ENCODE measurements around the gene CLEC2A.
"Not testable (repeated sequence)": the region's sequence is repeated elsewhere in the genome, so short reads cannot be mapped to it uniquely, and the experiment has no call there.

Gene CLEC2A

DNA sequence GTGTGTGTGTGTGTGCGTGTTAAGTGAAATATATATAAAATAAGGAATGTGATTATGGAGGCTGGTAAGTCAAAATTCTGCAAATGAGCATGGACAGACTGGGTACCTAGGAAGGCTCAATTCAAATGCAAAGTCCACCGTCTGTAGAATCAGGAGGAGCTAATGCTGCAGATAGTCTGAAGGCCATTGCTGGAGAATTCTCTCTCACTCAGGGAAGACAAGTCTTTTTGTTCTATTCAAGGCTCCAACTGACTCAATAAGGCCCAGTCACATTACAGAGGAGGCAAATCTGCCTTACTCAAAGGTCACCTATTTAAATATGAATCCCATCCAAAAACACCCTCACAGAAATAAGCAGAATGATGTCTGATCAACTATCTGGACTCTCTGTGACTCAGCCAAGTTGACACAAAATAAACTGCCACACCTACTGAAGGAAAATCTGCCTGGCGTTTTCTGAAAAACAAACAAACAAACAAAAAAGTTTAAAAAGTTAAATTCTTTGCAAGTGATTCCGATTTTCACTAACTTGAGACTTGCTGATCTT, 51.6 kb downstream of the CLEC2A start:
- no peaks in the 10 kb centered on the region for H4K20me1 ChIP-seq (ENCODE audit: low read depth, low read length)
- H3K27ac ChIP-seq (ENCODE audit: low read depth, low read length): no peak overlapping the region
- no peak for TF ChIP-seq EZH2phosphoT487 (conservative IDR thresholded peaks at IDR 0.05; ENCODE audit: low read length)
- TF ChIP-seq, protein P1, sequence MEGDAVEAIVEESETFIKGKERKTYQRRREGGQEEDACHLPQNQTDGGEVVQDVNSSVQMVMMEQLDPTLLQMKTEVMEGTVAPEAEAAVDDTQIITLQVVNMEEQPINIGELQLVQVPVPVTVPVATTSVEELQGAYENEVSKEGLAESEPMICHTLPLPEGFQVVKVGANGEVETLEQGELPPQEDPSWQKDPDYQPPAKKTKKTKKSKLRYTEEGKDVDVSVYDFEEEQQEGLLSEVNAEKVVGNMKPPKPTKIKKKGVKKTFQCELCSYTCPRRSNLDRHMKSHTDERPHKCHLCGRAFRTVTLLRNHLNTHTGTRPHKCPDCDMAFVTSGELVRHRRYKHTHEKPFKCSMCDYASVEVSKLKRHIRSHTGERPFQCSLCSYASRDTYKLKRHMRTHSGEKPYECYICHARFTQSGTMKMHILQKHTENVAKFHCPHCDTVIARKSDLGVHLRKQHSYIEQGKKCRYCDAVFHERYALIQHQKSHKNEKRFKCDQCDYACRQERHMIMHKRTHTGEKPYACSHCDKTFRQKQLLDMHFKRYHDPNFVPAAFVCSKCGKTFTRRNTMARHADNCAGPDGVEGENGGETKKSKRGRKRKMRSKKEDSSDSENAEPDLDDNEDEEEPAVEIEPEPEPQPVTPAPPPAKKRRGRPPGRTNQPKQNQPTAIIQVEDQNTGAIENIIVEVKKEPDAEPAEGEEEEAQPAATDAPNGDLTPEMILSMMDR (IDR thresholded peaks at IDR 0.05; ENCODE audit: insufficient read depth, low read length, poor library complexity, severe bottlenecking): no peak
- no peaks in the 10 kb centered on the region for H3K9me3 ChIP-seq (ENCODE audit: insufficient read depth, low read length)
- H2AFZ ChIP-seq (ENCODE audit: low read depth, low read length, severe bottlenecking): no peak overlapping the region
- no peak overlapping the region for H3K9ac ChIP-seq (ENCODE audit: low read length)
- no peaks in the 10 kb centered on the region for H3K36me3 ChIP-seq (ENCODE audit: low read length)
- no peaks in the 10 kb centered on the region for H3K79me2 ChIP-seq (ENCODE audit: insufficient read depth, low read length)
- no peaks in the 10 kb centered on the region for H3K9me2 ChIP-seq (replicated peaks; ENCODE audit: insufficient read depth, low read length)
- H3K4me3 ChIP-seq (ENCODE audit: insufficient read depth, low read length, poor library complexity, severe bottlenecking): no peak overlapping the region
- no peak overlapping the region for H3K4me2 ChIP-seq (ENCODE audit: low read depth, low read length, poor library complexity, severe bottlenecking)
- no peaks in the 10 kb centered on the region for H3K27me3 ChIP-seq (ENCODE audit: low read length)
- H3F3A ChIP-seq (ENCODE audit: insufficient read depth): no peaks in the 10 kb centered on the region

DNA sequence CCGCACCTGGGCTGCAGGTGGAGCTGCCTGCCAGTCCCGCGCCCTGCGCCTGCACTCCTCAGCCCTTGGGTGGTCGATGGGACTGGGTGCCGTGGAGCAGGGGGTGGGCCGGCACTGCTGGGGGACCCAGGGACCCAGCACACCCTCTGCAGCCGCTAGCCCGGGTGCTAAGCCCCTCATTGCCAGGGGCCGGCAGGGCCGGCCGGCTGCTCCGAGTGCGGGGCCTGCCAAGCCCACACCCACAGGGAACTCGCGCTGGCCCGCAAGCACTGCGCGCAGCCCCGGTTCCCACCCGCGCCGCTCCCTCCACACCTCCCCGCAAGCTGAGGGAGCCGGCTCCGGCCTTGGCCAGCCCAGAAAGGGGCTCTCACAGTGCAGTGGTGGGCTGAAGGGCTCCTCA, 56.0 kb downstream of the CLEC2A start:
- H3K27me3 ChIP-seq (ENCODE audit: low read length); H3K9me2 ChIP-seq (replicated peaks; ENCODE audit: insufficient read depth, low read length); H3K4me3 ChIP-seq (ENCODE audit: insufficient read depth, low read length, poor library complexity, severe bottlenecking); H3K9ac ChIP-seq (ENCODE audit: low read length); H3K9me3 ChIP-seq (ENCODE audit: insufficient read depth, low read length); H3K36me3 ChIP-seq (ENCODE audit: low read length); H3K79me2 ChIP-seq (ENCODE audit: insufficient read depth, low read length); H3K4me2 ChIP-seq (ENCODE audit: low read depth, low read length, poor library complexity, severe bottlenecking); H2AFZ ChIP-seq (ENCODE audit: low read depth, low read length, severe bottlenecking); H3F3A ChIP-seq (ENCODE audit: insufficient read depth); H3K27ac ChIP-seq (ENCODE audit: low read depth, low read length); H4K20me1 ChIP-seq (ENCODE audit: low read depth, low read length): not testable (repeated sequence)

DNA sequence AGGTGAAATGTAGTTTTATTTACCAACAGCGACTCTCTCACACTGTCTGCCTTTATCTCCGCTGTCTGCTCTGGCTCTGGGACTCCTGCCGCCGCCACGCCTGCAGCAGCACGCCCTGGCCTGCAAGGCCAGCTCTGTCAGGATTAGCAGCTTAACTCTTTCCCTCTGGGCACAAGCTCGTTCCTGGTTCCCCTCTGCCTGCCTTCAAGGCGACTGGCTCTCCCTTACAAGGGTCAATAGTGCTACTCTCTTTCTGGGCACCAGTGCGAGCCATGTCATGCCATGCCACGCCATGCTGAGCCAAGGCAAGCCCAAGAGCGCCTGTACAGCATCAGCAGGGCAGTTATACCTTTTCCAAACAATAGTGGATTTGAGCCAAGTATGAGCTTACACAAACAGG, 59.4 kb downstream of the CLEC2A start:
- H3K4me2 ChIP-seq (ENCODE audit: low read depth, low read length, poor library complexity, severe bottlenecking): no peak overlapping the region
- no peak overlapping the region for H2AFZ ChIP-seq (ENCODE audit: low read depth, low read length, severe bottlenecking)
- H3K9me3 ChIP-seq (ENCODE audit: insufficient read depth, low read length): no peaks in the 10 kb centered on the region

DNA sequence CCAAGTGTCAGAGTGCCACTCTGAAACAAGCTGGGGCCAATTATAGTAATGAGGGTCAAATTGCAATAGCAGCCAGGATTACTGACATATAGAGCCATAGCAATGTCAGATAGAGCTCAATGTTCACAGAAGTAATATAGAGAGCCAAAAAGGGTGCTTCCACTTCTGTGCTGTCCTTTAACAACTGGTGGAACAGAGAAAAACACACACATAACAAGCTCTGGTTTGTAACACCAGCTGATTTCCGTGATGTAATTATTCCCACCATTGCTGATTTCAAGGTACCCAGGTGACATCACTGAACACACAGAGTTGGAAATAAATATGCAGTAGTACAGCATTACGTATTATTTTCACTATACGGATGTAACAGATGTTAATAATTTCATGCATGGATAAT, 60.0 kb downstream of the CLEC2A start:
- H2AFZ ChIP-seq (ENCODE audit: low read depth, low read length, severe bottlenecking): no peak overlapping the region
- no peak overlapping the region for H3K9ac ChIP-seq (ENCODE audit: low read length)
- no peak overlapping the region for H3K4me2 ChIP-seq (ENCODE audit: low read depth, low read length, poor library complexity, severe bottlenecking)
- H3K79me2 ChIP-seq (ENCODE audit: insufficient read depth, low read length): no peaks in the 10 kb centered on the region
- TF ChIP-seq EZH2phosphoT487 (conservative IDR thresholded peaks at IDR 0.05; ENCODE audit: low read length): no peak
- TF ChIP-seq, protein P1 (IDR thresholded peaks at IDR 0.05; ENCODE audit: insufficient read depth, low read length, poor library complexity, severe bottlenecking): no peak
- H3F3A ChIP-seq (ENCODE audit: insufficient read depth): no peaks in the 10 kb centered on the region
- H3K27ac ChIP-seq (ENCODE audit: low read depth, low read length): no peak overlapping the region
- no peaks in the 10 kb centered on the region for H3K9me3 ChIP-seq (ENCODE audit: insufficient read depth, low read length)
- no peaks in the 10 kb centered on the region for H3K36me3 ChIP-seq (ENCODE audit: low read length)
- H4K20me1 ChIP-seq (ENCODE audit: low read depth, low read length): no peaks in the 10 kb centered on the region
- no peaks in the 10 kb centered on the region for H3K9me2 ChIP-seq (replicated peaks; ENCODE audit: insufficient read depth, low read length)
- H3K4me3 ChIP-seq (ENCODE audit: insufficient read depth, low read length, poor library complexity, severe bottlenecking): no peak overlapping the region
- H3K27me3 ChIP-seq (ENCODE audit: low read length): no peaks in the 10 kb centered on the region

More for the DNA sequence above, 59.4 kb downstream of the CLEC2A start:
- no peak for TF ChIP-seq EZH2phosphoT487 (conservative IDR thresholded peaks at IDR 0.05; ENCODE audit: low read length)
- TF ChIP-seq, protein P1 (IDR thresholded peaks at IDR 0.05; ENCODE audit: insufficient read depth, low read length, poor library complexity, severe bottlenecking): no peak
- Histone ChIP-seq H3K27ac (ENCODE audit: low read depth, low read length) (no peak overlapping the region), H3K9me2 (replicated peaks; ENCODE audit: insufficient read depth, low read length) (no peaks in the 10 kb centered on the region), H3K79me2 (ENCODE audit: insufficient read depth, low read length) (no peaks in the 10 kb centered on the region), H3K36me3 (ENCODE audit: low read length) (no peaks in the 10 kb centered on the region), H4K20me1 (ENCODE audit: low read depth, low read length) (no peaks in the 10 kb centered on the region), H3K27me3 (ENCODE audit: low read length) (no peaks in the 10 kb centered on the region), H3K9ac (ENCODE audit: low read length) (no peak overlapping the region), H3K4me3 (ENCODE audit: insufficient read depth, low read length, poor library complexity, severe bottlenecking) (no peak overlapping the region), H3F3A (ENCODE audit: insufficient read depth) (no peaks in the 10 kb centered on the region)
